HG02938 (cell line): Measurements from ENCODE around the gene MAML2.

Experiments
- ATAC-seq: cut with Tn5 transposase; IDR thresholded peaks from one replicate; pipeline ENCODE4 v1.9.1; 2021; ENCODE audit warnings: mild to moderate bottlenecking, moderate library complexity; ENCODE audit not compliant: unreplicated experiment

Gene MAML2

GRCh38 chr11:96052921-96053651, 289.9 kb downstream of the MAML2 start:
- no peak for ATAC-seq

GRCh38 chr11:96051820-96052219, 291.2 kb downstream of the MAML2 start:
- ATAC-seq = peak; percentile 97

GRCh38 chr11:96050435-96051182, 292.4 kb downstream of the MAML2 start:
- ATAC-seq = no peak

GRCh38 chr11:96049426-96049825, 293.6 kb downstream of the MAML2 start:
- no peak for ATAC-seq

GRCh38 chr11:96045622-96046456, 297.2 kb downstream of the MAML2 start:
- ATAC-seq = no peak

- no peak for ATAC-seq
These were observed 298.2 kb downstream of the MAML2 start for GRCh38 chr11:96044747-96045146.

GRCh38 chr11:96044311-96044710, 298.7 kb downstream of the MAML2 start:
- ATAC-seq = no peak

- no peak for ATAC-seq
These were observed 299.7 kb downstream of the MAML2 start for GRCh38 chr11:96043291-96043690.

- ATAC-seq = no peak
These were observed 304.9 kb downstream of the MAML2 start for GRCh38 chr11:96038046-96038445.

GRCh38 chr11:96037405-96037949, 305.5 kb downstream of the MAML2 start:
- ATAC-seq = no peak

GRCh38 chr11:96036863-96037262, 306.1 kb downstream of the MAML2 start:
- no peak for ATAC-seq

GRCh38 chr11:96035740-96036078, 307.3 kb downstream of the MAML2 start:
- ATAC-seq = no peak

GRCh38 chr11:96035031-96035739, 307.8 kb downstream of the MAML2 start:
- ATAC-seq = no peak

GRCh38 chr11:96033599-96033998, 309.4 kb downstream of the MAML2 start:
- ATAC-seq = no peak

GRCh38 chr11:96033095-96033494, 309.9 kb downstream of the MAML2 start:
- ATAC-seq = no peak

- ATAC-seq = no peak
These were observed 314.2 kb downstream of the MAML2 start for GRCh38 chr11:96028746-96029145.

- no peak for ATAC-seq
These were observed 316.0 kb downstream of the MAML2 start for GRCh38 chr11:96027021-96027420.

- ATAC-seq = no peak
These were observed 316.7 kb downstream of the MAML2 start for GRCh38 chr11:96026310-96026709.

GRCh38 chr11:96024666-96025065, 318.3 kb downstream of the MAML2 start:
- no peak for ATAC-seq

GRCh38 chr11:96023275-96023674, 319.7 kb downstream of the MAML2 start:
- no peak for ATAC-seq
